Measurements from ENCODE around the gene PRKAA1.
"Not testable (repeated sequence)": the region's sequence is repeated elsewhere in the genome, so short reads cannot be mapped to it uniquely, and the experiment has no call there.

Gene PRKAA1

GRCh38 chr5:40813698-40814281 lies 15.6 kb upstream of the PRKAA1 start:
- no peak for TF ChIP-seq CTCF (IDR thresholded peaks at IDR 0.05; ENCODE audit: low read depth, low read length)
- no peak overlapping the region for H3K4me3 ChIP-seq (ENCODE audit: low read depth, low read length)

DNA sequence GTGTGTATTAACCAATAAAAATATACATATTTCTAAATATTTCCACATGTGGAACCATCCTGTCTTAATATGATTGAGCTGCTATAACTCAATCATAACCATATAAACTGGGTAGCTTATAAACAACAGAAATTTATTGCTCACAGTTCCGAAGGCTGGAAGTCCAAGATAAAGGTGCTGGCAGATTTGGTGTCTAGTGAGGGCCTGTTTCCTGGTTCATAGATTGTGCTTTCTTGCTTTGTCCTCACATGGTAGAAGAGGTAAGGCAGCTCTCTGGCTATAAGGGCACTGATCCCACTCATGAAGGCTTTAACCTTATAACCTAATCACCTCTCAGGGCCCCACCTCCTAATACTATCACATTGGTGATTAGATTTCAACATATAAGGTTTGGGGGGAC lies 14.0 kb upstream of the PRKAA1 start:
- no peak for TF ChIP-seq CTCF (IDR thresholded peaks at IDR 0.05; ENCODE audit: low read depth, low read length)

GRCh38 chr5:40801771-40802562 lies 3.8 kb upstream of the PRKAA1 start:
- no peak for TF ChIP-seq CTCF (IDR thresholded peaks at IDR 0.05; ENCODE audit: low read depth, low read length)
- H3K4me3 ChIP-seq (ENCODE audit: low read depth, low read length) = no peak overlapping the region

More for the DNA sequence above, 14.0 kb upstream of the PRKAA1 start:
- no peak overlapping the region for H3K4me3 ChIP-seq (ENCODE audit: low read depth, low read length)

DNA sequence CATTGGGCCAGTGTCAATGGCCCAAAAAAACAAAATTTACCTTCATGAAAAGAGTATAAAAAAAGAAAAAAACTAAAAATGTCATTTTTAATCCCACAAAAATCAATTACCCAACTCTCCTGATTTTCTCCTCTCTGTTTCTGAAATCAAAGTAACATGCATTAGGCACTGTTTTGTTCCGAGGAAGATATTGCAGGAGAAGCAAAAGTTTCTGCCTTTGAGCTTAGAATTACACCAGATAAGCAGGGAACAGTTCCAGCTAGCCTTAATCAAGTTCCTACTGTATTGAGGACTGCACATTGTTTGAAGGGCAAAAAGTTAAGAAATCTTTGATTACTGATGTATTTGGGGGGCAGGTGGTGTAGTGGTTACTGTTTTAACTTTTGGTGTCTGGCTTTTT lies 1.1 kb upstream of the PRKAA1 start:
- peak overlapping the region; percentile 93 for H3K4me3 ChIP-seq (ENCODE audit: low read depth, low read length)
- TF ChIP-seq CTCF (IDR thresholded peaks at IDR 0.05; ENCODE audit: low read depth, low read length) = no peak

- no peak for TF ChIP-seq CTCF (IDR thresholded peaks at IDR 0.05; ENCODE audit: low read depth, low read length)
- peak overlapping the region; percentile 93 for H3K4me3 ChIP-seq (ENCODE audit: low read depth, low read length)
These were observed 632 bp upstream of the PRKAA1 start for GRCh38 chr5:40798801-40799210.

DNA sequence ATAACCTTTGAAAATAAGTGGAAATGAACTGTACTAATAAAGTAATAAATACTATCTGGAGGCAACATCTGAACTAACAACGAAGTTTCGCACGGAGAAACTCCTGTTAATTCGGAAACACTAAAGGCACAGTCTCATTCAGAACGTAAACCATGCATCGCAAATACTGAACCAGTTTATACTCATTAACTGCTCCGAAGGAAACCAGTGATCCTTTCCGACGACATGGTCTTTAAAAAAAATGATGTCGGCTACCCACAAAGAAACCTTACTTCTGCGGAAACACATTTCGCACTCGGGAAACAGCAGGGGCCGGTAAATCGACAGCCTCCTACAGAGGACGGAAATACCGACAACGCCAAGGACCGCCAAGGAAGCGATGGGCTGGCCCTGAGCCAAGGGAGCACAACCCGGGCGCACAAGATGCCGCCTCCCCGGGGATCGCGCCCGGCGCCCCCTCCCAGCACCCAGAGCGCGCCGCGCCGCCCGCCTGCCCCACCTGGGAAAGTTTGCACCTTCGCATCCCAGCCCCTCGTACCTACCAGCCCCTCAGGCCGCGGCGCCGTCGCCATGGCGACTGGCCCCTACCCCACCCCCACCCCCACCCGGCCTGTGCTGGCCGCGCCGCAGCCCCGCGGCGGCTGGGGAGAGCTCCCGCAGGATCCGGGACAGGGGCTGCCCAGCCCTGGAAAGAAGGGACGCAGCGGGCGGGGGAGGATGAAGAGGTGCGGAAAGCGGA lies 732 bp downstream of the PRKAA1 start:
- peak overlapping the region; percentile 90 for H3K4me3 ChIP-seq (ENCODE audit: low read depth, low read length)
- no peak for TF ChIP-seq CTCF (IDR thresholded peaks at IDR 0.05; ENCODE audit: low read depth, low read length)

DNA sequence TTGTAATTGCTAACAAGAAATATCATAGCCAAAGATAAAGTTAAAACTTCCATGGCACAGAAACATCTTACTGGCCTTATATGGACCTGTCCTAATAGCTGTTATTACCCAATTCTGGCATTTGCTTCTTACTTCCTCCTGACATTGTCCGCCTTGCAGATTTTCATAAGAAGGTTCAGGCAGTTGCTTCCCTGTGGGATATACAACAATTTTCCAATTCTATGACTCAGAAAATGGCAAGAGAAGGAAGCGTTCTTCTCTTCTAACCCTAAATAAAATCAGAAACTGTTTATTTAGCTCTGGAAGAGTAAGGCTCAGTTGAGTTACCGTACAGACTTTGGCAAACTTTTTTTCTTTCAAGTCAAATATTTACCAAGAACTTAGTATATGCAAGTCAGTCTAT lies 1.7 kb downstream of the PRKAA1 start:
- H3K4me3 ChIP-seq (ENCODE audit: low read depth, low read length) = peak overlapping the region; percentile 90
- no peak for TF ChIP-seq CTCF (IDR thresholded peaks at IDR 0.05; ENCODE audit: low read depth, low read length)

DNA sequence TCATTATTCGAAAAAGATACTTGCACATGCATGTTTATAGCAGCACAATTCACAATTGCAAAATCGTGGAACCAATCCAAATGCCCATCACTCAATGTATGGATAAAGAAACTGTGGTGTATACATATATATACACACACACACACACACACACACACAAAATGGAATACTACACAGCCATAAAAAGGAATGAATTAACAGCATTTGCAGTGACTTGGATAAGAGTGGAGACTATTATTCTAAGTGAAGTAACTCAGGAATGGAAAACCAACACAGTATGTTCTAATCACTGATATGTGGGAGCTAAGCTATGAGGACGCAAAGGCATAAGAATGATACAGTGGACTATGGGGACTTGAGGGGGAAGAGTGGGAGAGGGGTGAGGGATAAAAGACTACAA lies 3.3 kb downstream of the PRKAA1 start:
- H3K4me3 ChIP-seq (ENCODE audit: low read depth, low read length) = not testable (repeated sequence)

GRCh38 chr5:40794340-40794739 lies 3.8 kb downstream of the PRKAA1 start:
- H3K4me3 ChIP-seq (ENCODE audit: low read depth, low read length) = not testable (repeated sequence)

GRCh38 chr5:40792691-40793090 lies 5.5 kb downstream of the PRKAA1 start:
- H3K4me3 ChIP-seq (ENCODE audit: low read depth, low read length) = not testable (repeated sequence)

Measured in WI38 (cell line).